A673 (cell line): ENCODE results near the gene TTF1.

Experiments used
- EZH2 ChIP-seq: fragments of 200-600 bp; sonication (generic); IDR thresholded peaks from 2 replicates; pipeline ENCODE4 v1.6.1; 2017; ENCODE audit warnings: borderline replicate concordance, low read depth, mild to moderate bottlenecking, mixed read lengths, antibody characterized with exemption, low read length; ENCODE audit not compliant: poor library complexity, severe bottlenecking
- TF ChIP-seq, protein P1 (sequence below): fragments of 300-800, 200-600 bp; sonication (generic); conservative IDR thresholded peaks from 2 replicates; pipeline ENCODE4 v1.5.1; 2017; ENCODE audit warnings: low read depth, mild to moderate bottlenecking, antibody characterized with exemption, low read length, moderate library complexity, mixed read lengths

- TF ChIP-seq, protein P1, sequence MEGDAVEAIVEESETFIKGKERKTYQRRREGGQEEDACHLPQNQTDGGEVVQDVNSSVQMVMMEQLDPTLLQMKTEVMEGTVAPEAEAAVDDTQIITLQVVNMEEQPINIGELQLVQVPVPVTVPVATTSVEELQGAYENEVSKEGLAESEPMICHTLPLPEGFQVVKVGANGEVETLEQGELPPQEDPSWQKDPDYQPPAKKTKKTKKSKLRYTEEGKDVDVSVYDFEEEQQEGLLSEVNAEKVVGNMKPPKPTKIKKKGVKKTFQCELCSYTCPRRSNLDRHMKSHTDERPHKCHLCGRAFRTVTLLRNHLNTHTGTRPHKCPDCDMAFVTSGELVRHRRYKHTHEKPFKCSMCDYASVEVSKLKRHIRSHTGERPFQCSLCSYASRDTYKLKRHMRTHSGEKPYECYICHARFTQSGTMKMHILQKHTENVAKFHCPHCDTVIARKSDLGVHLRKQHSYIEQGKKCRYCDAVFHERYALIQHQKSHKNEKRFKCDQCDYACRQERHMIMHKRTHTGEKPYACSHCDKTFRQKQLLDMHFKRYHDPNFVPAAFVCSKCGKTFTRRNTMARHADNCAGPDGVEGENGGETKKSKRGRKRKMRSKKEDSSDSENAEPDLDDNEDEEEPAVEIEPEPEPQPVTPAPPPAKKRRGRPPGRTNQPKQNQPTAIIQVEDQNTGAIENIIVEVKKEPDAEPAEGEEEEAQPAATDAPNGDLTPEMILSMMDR, result no peak
- no peak for TF ChIP-seq EZH2
Measured at GRCh38 chr9:132441404-132441803, 34.8 kb upstream of the TTF1 start.
